Fibroblast of lung (primary cell): ENCODE results near the gene WHRN. TPM values are rescaled to one million over a fixed set of nuclear protein-coding genes. Genes with fewer than 3 reads are reported as not detected.

ENCODE experiments used
- DNase-seq, 2 donors: peaks; one replicate each; pipeline versions ENCODE4 v3.0.0 to v3.0.0-alpha.2; 2010; ENCODE audit warnings: low read depth in 2 of 2
- H2AFZ ChIP-seq: 2 replicates; pipeline ENCODE4 v1.5.1; 2012; ENCODE audit warnings: low read length, control low read depth, inconsistent platforms
- H3K27ac ChIP-seq: 2 replicates; pipeline ENCODE4 v1.5.1; 2011; ENCODE audit warnings: low read length, control low read depth; ENCODE audit not compliant: insufficient read depth
- H3K27me3 ChIP-seq: 2 replicates; pipeline ENCODE4 v1.5.1; 2011; ENCODE audit warnings: mild to moderate bottlenecking, low read length; ENCODE audit not compliant: control insufficient read depth, insufficient read depth
- H3K36me3 ChIP-seq: 2 replicates; pipeline ENCODE4 v1.5.1; 2011; ENCODE audit warnings: low read length; ENCODE audit not compliant: control insufficient read depth, insufficient read depth
- H3K4me1 ChIP-seq: 2 replicates; pipeline ENCODE4 v1.5.1; 2011; ENCODE audit warnings: low read length; ENCODE audit not compliant: control insufficient read depth, insufficient read depth; ENCODE audit errors: extremely low read depth
- H3K4me2 ChIP-seq: 2 replicates; pipeline ENCODE4 v1.5.1; 2011; ENCODE audit warnings: low read length, control low read depth; ENCODE audit not compliant: insufficient read depth; ENCODE audit errors: extremely low read depth
- H3K4me3 ChIP-seq, 4 experiments: fragments of 200-600 bp in 1 of 4; sonication (generic) in 1 of 4; replicated peaks in 1 of 4; 2 replicates each; pipeline ENCODE4 v1.5.1; 2011 to 2016; ENCODE audit warnings: low read length in 4 of 4, low read depth in 3 of 4, mild to moderate bottlenecking in 3 of 4, control low read depth in 2 of 4, inconsistent platforms in 1 of 4, mixed read lengths in 1 of 4; ENCODE audit not compliant: insufficient read depth in 1 of 4; ENCODE audit errors: control extremely low read depth in 1 of 4
- H3K79me2 ChIP-seq: 2 replicates; pipeline ENCODE4 v1.5.1; 2012; ENCODE audit warnings: mild to moderate bottlenecking, low read length, inconsistent platforms; ENCODE audit not compliant: control insufficient read depth, insufficient read depth
- H3K9ac ChIP-seq: 2 replicates; pipeline ENCODE4 v1.5.1; 2011; ENCODE audit warnings: mild to moderate bottlenecking, low read length, control low read depth; ENCODE audit not compliant: insufficient read depth
- H3K9me3 ChIP-seq: 2 replicates; pipeline ENCODE4 v1.5.1; 2012; ENCODE audit warnings: low read depth, low read length; ENCODE audit not compliant: control insufficient read depth, insufficient read depth
- H4K20me1 ChIP-seq: 2 replicates; pipeline ENCODE4 v1.5.1; 2011; ENCODE audit warnings: low read length; ENCODE audit not compliant: control insufficient read depth, insufficient read depth; ENCODE audit errors: extremely low read depth
- EZH2 ChIP-seq: IDR thresholded peaks from 2 replicates; pipeline ENCODE4 v1.5.1; 2012; ENCODE audit warnings: low read length, control low read depth, mild to moderate bottlenecking; ENCODE audit errors: missing control alignments
- polyA plus RNA-seq, 2 donors: library from polyadenylated mRNA; depleted of rRNA in 1 of 2; stranded (reverse) in 1 of 2; unstranded in 1 of 2; fragments of >200 nt; gene quantifications; 2 replicates each; pipeline ENCODE4 v1.2.1, GENCODE V29; 2011 to 2012; ENCODE audit warnings: missing spikeins in 1 of 2
- total RNA-seq: library from RNA; depleted of rRNA; stranded (reverse); fragments of >200 nt; gene quantifications from 2 replicates; pipeline ENCODE4 v1.2.1, GENCODE V29; 2014
- TF ChIP-seq, protein P1 (sequence below), 2 donors: IDR thresholded peaks in 1 of 2; conservative IDR thresholded peaks in 1 of 2; 1 replicate in 1 of 2; 2 replicates in 1 of 2; pipeline ENCODE4 v1.5.1; 2011 to 2012; ENCODE audit warnings: low read length in 2 of 2, control low read depth in 1 of 2, inconsistent platforms in 1 of 2, low read depth in 1 of 2, mild to moderate bottlenecking in 1 of 2

The WHRN gene
- total and polyA plus RNA-seq, 2 donors (not counting 1 experiment from before 2014, with no cell fraction given) = 0.16 to 1.8 TPM

DNA sequence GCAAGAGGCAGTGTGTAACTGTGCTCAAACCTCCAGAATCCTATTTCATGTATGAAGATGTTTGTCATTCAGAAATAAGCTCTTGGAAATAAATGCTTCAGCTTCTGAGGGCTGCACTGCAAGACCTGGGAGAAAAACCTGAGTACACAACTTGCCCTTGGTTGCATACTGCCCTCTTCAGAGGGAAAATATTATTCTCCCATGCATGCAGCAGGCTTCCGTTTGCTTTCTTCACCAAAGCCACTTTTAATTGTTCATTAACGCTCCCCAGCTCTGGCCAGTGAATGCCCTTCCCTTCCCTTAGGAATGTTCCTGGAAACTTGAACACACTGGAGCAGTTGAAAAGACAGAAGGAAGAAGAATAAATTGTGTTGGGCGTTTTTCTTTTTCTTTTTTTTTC, 2.5 kb upstream of the WHRN start:
- H4K20me1 ChIP-seq = no peaks in the 10 kb centered on the region
- H2AFZ ChIP-seq = no peak overlapping the region
- no peaks in the 10 kb centered on the region for H3K9me3 ChIP-seq
- DNase-seq = peak in 1 of 2 donors; percentile 21
- TF ChIP-seq, protein P1, sequence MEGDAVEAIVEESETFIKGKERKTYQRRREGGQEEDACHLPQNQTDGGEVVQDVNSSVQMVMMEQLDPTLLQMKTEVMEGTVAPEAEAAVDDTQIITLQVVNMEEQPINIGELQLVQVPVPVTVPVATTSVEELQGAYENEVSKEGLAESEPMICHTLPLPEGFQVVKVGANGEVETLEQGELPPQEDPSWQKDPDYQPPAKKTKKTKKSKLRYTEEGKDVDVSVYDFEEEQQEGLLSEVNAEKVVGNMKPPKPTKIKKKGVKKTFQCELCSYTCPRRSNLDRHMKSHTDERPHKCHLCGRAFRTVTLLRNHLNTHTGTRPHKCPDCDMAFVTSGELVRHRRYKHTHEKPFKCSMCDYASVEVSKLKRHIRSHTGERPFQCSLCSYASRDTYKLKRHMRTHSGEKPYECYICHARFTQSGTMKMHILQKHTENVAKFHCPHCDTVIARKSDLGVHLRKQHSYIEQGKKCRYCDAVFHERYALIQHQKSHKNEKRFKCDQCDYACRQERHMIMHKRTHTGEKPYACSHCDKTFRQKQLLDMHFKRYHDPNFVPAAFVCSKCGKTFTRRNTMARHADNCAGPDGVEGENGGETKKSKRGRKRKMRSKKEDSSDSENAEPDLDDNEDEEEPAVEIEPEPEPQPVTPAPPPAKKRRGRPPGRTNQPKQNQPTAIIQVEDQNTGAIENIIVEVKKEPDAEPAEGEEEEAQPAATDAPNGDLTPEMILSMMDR (conservative IDR thresholded peaks at IDR 0.05 in 1 of 2, IDR thresholded peaks at IDR 0.05 in 1 of 2; ENCODE audit: low read depth in 1 of 2, low read length in 2 of 2) = peak; percentile 23 to 27
- no peak for TF ChIP-seq EZH2
- no peak overlapping the region for H3K4me3 ChIP-seq
- H3K79me2 ChIP-seq = no peaks in the 10 kb centered on the region
- H3K36me3 ChIP-seq = no peaks in the 10 kb centered on the region
- no peak overlapping the region for H3K4me2 ChIP-seq
- H3K27me3 ChIP-seq = peaks cover 58% of the 10 kb centered on the region
- H3K4me1 ChIP-seq = no peaks in the 10 kb centered on the region
- no peak overlapping the region for H3K27ac ChIP-seq
- no peak overlapping the region for H3K9ac ChIP-seq

DNA sequence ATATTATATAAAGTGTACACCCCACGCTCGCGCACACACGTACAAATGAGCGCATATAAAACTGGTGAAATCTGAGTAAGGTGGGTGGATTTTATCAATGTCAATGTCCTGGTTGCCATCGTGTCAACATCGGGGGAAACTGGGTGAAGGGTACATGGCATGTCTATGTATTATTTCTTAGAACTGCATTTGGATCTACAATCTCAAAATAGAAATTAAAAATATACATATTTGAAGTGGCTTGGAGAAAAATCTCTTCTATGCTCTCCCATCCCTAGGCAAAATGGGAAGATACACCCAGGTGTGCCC, 763 bp upstream of the WHRN start:
- H3K27ac ChIP-seq = no peak overlapping the region
- peaks cover 55% of the 10 kb centered on the region for H3K27me3 ChIP-seq
- DNase-seq = no peak
- H3K9me3 ChIP-seq = no peaks in the 10 kb centered on the region
- no peaks in the 10 kb centered on the region for H3K36me3 ChIP-seq
- peak overlapping the region; percentile 90 for H3K4me2 ChIP-seq
- H2AFZ ChIP-seq = peak overlapping the region; percentile 78
- no peak for TF ChIP-seq EZH2
- TF ChIP-seq, protein P1 (conservative IDR thresholded peaks at IDR 0.05 in 1 of 2, IDR thresholded peaks at IDR 0.05 in 1 of 2; ENCODE audit: low read depth in 1 of 2, low read length in 2 of 2) = no peak
- H3K79me2 ChIP-seq = no peaks in the 10 kb centered on the region
- peak overlapping the region; percentile 57 to 81 (median 62) for H3K4me3 ChIP-seq
- peak overlapping the region; percentile 77 for H3K9ac ChIP-seq
- no peaks in the 10 kb centered on the region for H4K20me1 ChIP-seq
- H3K4me1 ChIP-seq = no peaks in the 10 kb centered on the region

DNA sequence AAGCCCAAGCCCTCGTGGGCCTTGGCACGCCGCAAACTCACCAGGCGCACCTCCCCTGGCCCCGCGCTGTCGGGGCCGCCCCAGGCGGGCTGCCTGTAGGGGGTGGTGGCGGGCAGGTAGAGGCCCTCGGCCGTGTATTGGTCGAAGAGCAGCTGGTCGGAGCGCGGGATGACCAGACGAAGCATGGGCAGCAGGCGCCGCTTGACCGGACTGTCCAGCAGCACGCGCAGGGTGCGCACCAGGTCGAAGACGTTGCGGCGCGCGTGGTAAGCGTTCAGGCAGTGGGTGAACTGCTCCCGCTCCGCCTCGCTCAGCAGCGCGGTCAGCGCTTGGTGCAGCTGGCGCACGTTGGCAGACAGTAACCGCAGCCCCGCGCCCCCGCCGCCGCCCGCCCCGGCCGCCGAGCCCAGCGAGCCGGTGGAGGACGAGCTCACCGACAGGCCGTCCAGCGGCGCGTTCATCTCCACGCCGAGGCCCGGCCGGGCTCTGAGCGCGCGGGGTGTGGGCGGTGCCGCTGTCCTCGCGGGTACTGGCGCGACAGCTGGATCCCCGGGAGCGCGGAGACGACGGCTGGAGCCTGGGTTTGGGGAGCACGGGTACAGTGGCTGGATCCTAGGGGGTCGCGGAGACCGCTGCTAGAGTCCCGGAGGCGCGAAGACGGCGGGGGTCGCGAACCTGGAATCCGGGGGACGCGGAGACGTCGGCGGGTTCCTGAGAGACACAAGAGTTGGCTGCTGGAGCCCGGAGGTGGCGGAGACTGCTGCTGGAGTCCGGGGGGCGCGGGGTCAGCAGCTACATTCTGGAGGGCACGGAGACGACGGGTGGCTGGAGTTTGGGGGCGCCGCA, 709 bp downstream of the WHRN start:
- Histone ChIP-seq H3K9ac (peak overlapping the region; percentile 55), H3K79me2 (no peaks in the 10 kb centered on the region), H4K20me1 (no peaks in the 10 kb centered on the region), H3K9me3 (no peaks in the 10 kb centered on the region), H3K27me3 (peaks cover 42% of the 10 kb centered on the region), H3K27ac (no peak overlapping the region), H3K4me2 (peak overlapping the region; percentile 82), H3K4me1 (no peaks in the 10 kb centered on the region), H3K4me3 (peak overlapping the region; percentile 45 to 81 (median 58)), H2AFZ (peak overlapping the region; percentile 57), H3K36me3 (no peaks in the 10 kb centered on the region)
- peak; percentile 31 to 62 for DNase-seq
- TF ChIP-seq, protein P1 (conservative IDR thresholded peaks at IDR 0.05 in 1 of 2, IDR thresholded peaks at IDR 0.05 in 1 of 2; ENCODE audit: low read depth in 1 of 2, low read length in 2 of 2) = peak in 1 of 2 donors; percentile 34
- peak; percentile 43 for TF ChIP-seq EZH2
